Panc1 (cell line): Measurements from ENCODE around the gene FBXO4.

ENCODE experiments used
- CTCF ChIP-seq: fragments of 450-650 bp; IDR thresholded peaks from 2 replicates; pipeline ENCODE4 v1.5.1; 2017; ENCODE audit warnings: mild to moderate bottlenecking
- POLR2AphosphoS5 ChIP-seq: IDR thresholded peaks from 2 replicates; pipeline ENCODE4 v1.6.1; 2012; ENCODE audit warnings: mild to moderate bottlenecking, low read depth, low read length, moderate library complexity
- SIN3A ChIP-seq: IDR thresholded peaks from 2 replicates; pipeline ENCODE4 v1.6.1; 2012; ENCODE audit warnings: low read depth, mild to moderate bottlenecking, low read length, moderate library complexity, borderline replicate concordance; ENCODE audit not compliant: insufficient read depth

- no peak for TF ChIP-seq CTCF
- TF ChIP-seq POLR2AphosphoS5 = no peak
- no peak for TF ChIP-seq SIN3A
These were observed 4.0 kb downstream of the FBXO4 start for GRCh38 chr5:41929035-41929434.
